ENCODE results near the gene CASQ2.

DNA sequence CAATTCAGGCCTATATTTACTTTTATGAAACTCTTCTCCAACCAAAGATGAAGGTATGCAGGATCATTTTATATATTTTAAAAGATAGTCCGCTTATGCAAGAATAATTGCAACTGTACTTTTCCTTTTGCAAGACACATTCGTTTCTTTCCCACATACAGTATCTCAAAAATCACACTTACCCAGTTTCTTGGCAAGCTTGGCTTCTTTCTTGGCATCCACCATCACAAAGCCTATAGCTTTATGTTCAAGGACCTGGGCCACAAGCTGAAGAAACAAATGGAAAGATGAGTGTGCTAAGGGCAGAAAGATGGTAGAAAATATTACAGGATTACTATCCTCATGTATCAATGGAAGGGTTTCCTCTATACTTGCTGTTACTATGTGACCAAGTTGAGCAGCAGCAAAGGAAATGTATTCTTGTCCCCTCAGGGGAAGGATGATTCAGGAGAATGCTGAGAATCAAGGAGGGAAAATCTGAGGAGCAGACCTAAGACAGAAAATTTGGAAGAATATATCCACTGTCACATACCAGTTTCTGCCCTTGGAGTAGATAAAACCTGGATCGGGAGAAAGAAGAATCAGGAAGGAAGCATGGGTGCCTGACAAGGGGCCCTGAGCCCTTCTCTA, 23.8 kb downstream of the CASQ2 start:
- TF ChIP-seq, protein P1, sequence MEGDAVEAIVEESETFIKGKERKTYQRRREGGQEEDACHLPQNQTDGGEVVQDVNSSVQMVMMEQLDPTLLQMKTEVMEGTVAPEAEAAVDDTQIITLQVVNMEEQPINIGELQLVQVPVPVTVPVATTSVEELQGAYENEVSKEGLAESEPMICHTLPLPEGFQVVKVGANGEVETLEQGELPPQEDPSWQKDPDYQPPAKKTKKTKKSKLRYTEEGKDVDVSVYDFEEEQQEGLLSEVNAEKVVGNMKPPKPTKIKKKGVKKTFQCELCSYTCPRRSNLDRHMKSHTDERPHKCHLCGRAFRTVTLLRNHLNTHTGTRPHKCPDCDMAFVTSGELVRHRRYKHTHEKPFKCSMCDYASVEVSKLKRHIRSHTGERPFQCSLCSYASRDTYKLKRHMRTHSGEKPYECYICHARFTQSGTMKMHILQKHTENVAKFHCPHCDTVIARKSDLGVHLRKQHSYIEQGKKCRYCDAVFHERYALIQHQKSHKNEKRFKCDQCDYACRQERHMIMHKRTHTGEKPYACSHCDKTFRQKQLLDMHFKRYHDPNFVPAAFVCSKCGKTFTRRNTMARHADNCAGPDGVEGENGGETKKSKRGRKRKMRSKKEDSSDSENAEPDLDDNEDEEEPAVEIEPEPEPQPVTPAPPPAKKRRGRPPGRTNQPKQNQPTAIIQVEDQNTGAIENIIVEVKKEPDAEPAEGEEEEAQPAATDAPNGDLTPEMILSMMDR (IDR thresholded peaks at IDR 0.05; ENCODE audit: poor library complexity) = no peak
- TF ChIP-seq EZH2phosphoT487 (IDR thresholded peaks at IDR 0.05; ENCODE audit: low read depth, severe bottlenecking, unreplicated experiment) = no peak
- no peak for TF ChIP-seq EZH2 (IDR thresholded peaks at IDR 0.05; ENCODE audit: borderline replicate concordance)

Measured in hepatocyte (in vitro differentiated cells).